Esophagus muscularis mucosa (tissue), 4 donors: ENCODE results near the gene GJB1.

ENCODE experiments used
- CTCF ChIP-seq, 3 experiments: fragments of 200-600 bp in 2 of 3; fragments of 450-650 bp in 1 of 3; sonication (generic) in 2 of 3; IDR thresholded peaks; one replicate each; pipeline ENCODE4 v1.5.1; 2017 to 2019; ENCODE audit warnings: antibody characterized with exemption in 3 of 3, mild to moderate bottlenecking in 2 of 3, moderate library complexity in 1 of 3
- EP300 ChIP-seq: sonication (generic); formaldehyde crosslinking; IDR thresholded peaks from one replicate; pipeline ENCODE4 v1.6.1; 2017; ENCODE audit warnings: antibody characterized with exemption
- POLR2A ChIP-seq: fragments of 450-650 bp; IDR thresholded peaks from one replicate; pipeline ENCODE4 v1.6.1; 2017; ENCODE audit warnings: antibody characterized with exemption, moderate library complexity, mild to moderate bottlenecking, low read depth
- POLR2AphosphoS5 ChIP-seq, 2 donors: sonication (generic); formaldehyde crosslinking; IDR thresholded peaks; one replicate each; pipeline ENCODE4 v1.6.1; 2017; ENCODE audit warnings: antibody characterized with exemption in 2 of 2

GRCh38 chrX:71173440-71173839, 49.6 kb upstream of the GJB1 start:
- no peak for TF ChIP-seq POLR2A
- TF ChIP-seq CTCF (IDR thresholded peaks at IDR 0.05) = no peak
- no peak for TF ChIP-seq POLR2AphosphoS5 (IDR thresholded peaks at IDR 0.05)
- no peak for TF ChIP-seq EP300
